Endothelial cell of umbilical vein (primary cell): ENCODE results near the gene OR3A3. TPM values are rescaled to one million over a fixed set of nuclear protein-coding genes. Genes with fewer than 3 reads are reported as not detected.

Experiments
- BruUV-seq: library from RNA; stranded (reverse); fragments of 400-500 nt; replicated peaks from 2 replicates; lab custom pipeline; 2021; lab: Mats Ljungman, UMichigan
- CTCF ChIA-PET: fragments of 300-600, 350-600 bp; sonication (Branson Sonifier 250); formaldehyde crosslinking; loops from one replicate; lab custom pipeline; 2021; ENCODE audit warnings: antibody characterized with exemption, inconsistent platforms; lab: Charles Lee
- POLR2A ChIA-PET: fragments of 300-600, 350-600 bp; sonication (Branson Sonifier 250); formaldehyde crosslinking; loops from one replicate; lab custom pipeline; 2021; ENCODE audit warnings: antibody characterized with exemption, inconsistent platforms; lab: Charles Lee
- DNase-seq: peaks from one replicate; pipeline ENCODE4 v3.0.0-alpha.2; 2011; ENCODE audit warnings: low read depth, low spot score
- FAIRE-seq: peaks from 2 replicates; lab custom pipeline; 2011; peaks lifted over from hg19 to GRCh38; lab: Jason Lieb, UNC
- H2AFZ ChIP-seq: 2 replicates; pipeline ENCODE4 v1.6.0; 2012; ENCODE audit warnings: low read depth, low read length, control low read depth, inconsistent platforms
- H3K27ac ChIP-seq: 2 replicates; pipeline ENCODE4 v1.5.1; 2011; ENCODE audit warnings: low read depth, mild to moderate bottlenecking, control low read depth, low read length, moderate library complexity; ENCODE audit not compliant: insufficient read depth
- H3K27me3 ChIP-seq, 2 experiments: 2 replicates each; pipeline versions ENCODE4 v1.6.0 to v1.6.1; 2011; ENCODE audit warnings: low read length in 2 of 2, mixed read lengths in 1 of 2; ENCODE audit not compliant: control insufficient read depth in 2 of 2, insufficient read depth in 2 of 2
- H3K36me3 ChIP-seq, 2 experiments: 2 replicates in 1 of 2; 3 replicates in 1 of 2; pipeline ENCODE4 v1.5.1; 2011; ENCODE audit warnings: low read length in 2 of 2, mild to moderate bottlenecking in 1 of 2, moderate library complexity in 1 of 2; ENCODE audit not compliant: control insufficient read depth in 2 of 2, insufficient read depth in 2 of 2; ENCODE audit errors: extremely low read depth in 1 of 2
- H3K4me1 ChIP-seq: 3 replicates; pipeline ENCODE4 v1.5.1; 2011; ENCODE audit warnings: mild to moderate bottlenecking, low read length; ENCODE audit not compliant: control insufficient read depth, insufficient read depth; ENCODE audit errors: extremely low read depth
- H3K4me2 ChIP-seq: 2 replicates; pipeline ENCODE4 v1.6.1; 2011; ENCODE audit warnings: low read length, control low read depth, mixed read lengths; ENCODE audit not compliant: insufficient read depth
- H3K4me3 ChIP-seq, 3 experiments: fragments of 200-600 bp in 1 of 3; sonication (generic), shearing (Covaris generic) in 1 of 3; replicated peaks in 1 of 3; 2 replicates each; pipeline ENCODE4 v1.5.1; 2011 to 2016; ENCODE audit warnings: control low read depth in 3 of 3, low read length in 3 of 3, mild to moderate bottlenecking in 2 of 3, inconsistent platforms in 1 of 3, low read depth in 1 of 3, moderate library complexity in 1 of 3; ENCODE audit not compliant: insufficient read depth in 1 of 3
- H3K79me2 ChIP-seq: 2 replicates; pipeline ENCODE4 v1.6.0; 2012; ENCODE audit warnings: low read length, inconsistent platforms; ENCODE audit not compliant: control insufficient read depth, insufficient read depth
- H3K9ac ChIP-seq: replicated peaks from 2 replicates; pipeline ENCODE3; 2011; ENCODE audit warnings: low read length, control low read depth; ENCODE audit not compliant: insufficient read depth; ENCODE audit errors: extremely low read depth
- H3K9me1 ChIP-seq: replicated peaks from 3 replicates; pipeline ENCODE4 v1.6.0; 2011; ENCODE audit warnings: mild to moderate bottlenecking, low read length; ENCODE audit not compliant: control insufficient read depth, insufficient read depth; ENCODE audit errors: extremely low read depth
- H3K9me3 ChIP-seq: replicated peaks from 2 replicates; pipeline ENCODE4 v1.5.1; 2012; ENCODE audit warnings: low read length, inconsistent platforms; ENCODE audit not compliant: control insufficient read depth, insufficient read depth
- H4K20me1 ChIP-seq: replicated peaks from 2 replicates; pipeline ENCODE3; 2011; ENCODE audit warnings: mild to moderate bottlenecking, low read length; ENCODE audit not compliant: control insufficient read depth, insufficient read depth; ENCODE audit errors: extremely low read depth
- EZH2 ChIP-seq: IDR thresholded peaks from 2 replicates; pipeline ENCODE4 v1.6.1; 2012; ENCODE audit warnings: borderline replicate concordance, low read depth, mild to moderate bottlenecking, moderate library complexity, low read length, inconsistent platforms; ENCODE audit not compliant: severe bottlenecking
- FOS ChIP-seq: IDR thresholded peaks from 2 replicates; pipeline ENCODE4 v1.6.1; 2011; ENCODE audit warnings: mild to moderate bottlenecking, low read length, moderate library complexity, borderline replicate concordance; ENCODE audit not compliant: insufficient read depth
- GATA2 ChIP-seq: IDR thresholded peaks from 2 replicates; pipeline ENCODE4 v1.7.0; 2011; ENCODE audit warnings: low read depth, mild to moderate bottlenecking, moderate library complexity, mixed read lengths, low read length; ENCODE audit not compliant: insufficient read length, insufficient read depth
- JUN ChIP-seq: IDR thresholded peaks from 2 replicates; pipeline ENCODE4 v1.6.1; 2011; ENCODE audit warnings: borderline replicate concordance, low read depth; ENCODE audit not compliant: insufficient read length, insufficient read depth
- MYC ChIP-seq: IDR thresholded peaks from one replicate; pipeline ENCODE4 v1.6.1; 2011; ENCODE audit warnings: mild to moderate bottlenecking, low read depth, low read length
- POLR2A ChIP-seq: IDR thresholded peaks from 2 replicates; pipeline ENCODE4 v1.6.1; 2012; ENCODE audit warnings: low read depth, mild to moderate bottlenecking, control low read depth, low read length
- POLR2AphosphoS5 ChIP-seq: IDR thresholded peaks from 2 replicates; pipeline ENCODE4 v1.6.1; 2012; ENCODE audit warnings: low read depth, mild to moderate bottlenecking, control low read depth, low read length, moderate library complexity; ENCODE audit not compliant: insufficient read depth
- dilution Hi-C: fragments of 300-500 bp; cut with MboI; formaldehyde crosslinking; loops from one replicate; pipeline ENCODE4 v1.15.0; 2019; ENCODE audit warnings: low sequenced_read_pairs; ENCODE audit not compliant: extremely low pct_ligation_motif_present
- intact Hi-C: fragments of 100-400 bp; cut with micrococcal nuclease; formaldehyde crosslinking; loops from one replicate; pipeline ENCODE4 v1.10.0; 2022
- polyA plus RNA-seq, 4 experiments: library from polyadenylated mRNA; depleted of rRNA in 3 of 4; stranded (reverse) in 3 of 4; unstranded in 1 of 4; fragments of >200 nt; gene quantifications; 2 replicates each; pipeline versions ENCODE4 v1.2.1 to v1.2.3, GENCODE V29; 2011 to 2012; ENCODE audit warnings: missing spikeins in 1 of 4
- total RNA-seq: library from RNA; stranded (reverse); gene quantifications from 2 replicates; pipeline ENCODE4 v1.2.3, GENCODE V29; 2021
- TF ChIP-seq, protein P1 (sequence below), 2 donors: IDR thresholded peaks; 1 replicate in 1 of 2; 2 replicates in 1 of 2; pipeline ENCODE4 v1.5.1; 2011; ENCODE audit warnings: low read length in 2 of 2, mild to moderate bottlenecking in 2 of 2, moderate library complexity in 2 of 2, control low read depth in 1 of 2, inconsistent platforms in 1 of 2, low read depth in 1 of 2; ENCODE audit not compliant: insufficient read depth in 1 of 2; ENCODE audit errors: extremely low read depth in 1 of 2
- TF ChIP-seq, protein P2 (sequence below): IDR thresholded peaks from 2 replicates; pipeline ENCODE4 v1.6.1; 2011; ENCODE audit not compliant: insufficient read depth, insufficient read length

Gene OR3A3
- total and polyA plus RNA-seq, 2 donors (not counting 3 experiments of a cell fraction or from before 2014, with no cell fraction given), result not detected

DNA sequence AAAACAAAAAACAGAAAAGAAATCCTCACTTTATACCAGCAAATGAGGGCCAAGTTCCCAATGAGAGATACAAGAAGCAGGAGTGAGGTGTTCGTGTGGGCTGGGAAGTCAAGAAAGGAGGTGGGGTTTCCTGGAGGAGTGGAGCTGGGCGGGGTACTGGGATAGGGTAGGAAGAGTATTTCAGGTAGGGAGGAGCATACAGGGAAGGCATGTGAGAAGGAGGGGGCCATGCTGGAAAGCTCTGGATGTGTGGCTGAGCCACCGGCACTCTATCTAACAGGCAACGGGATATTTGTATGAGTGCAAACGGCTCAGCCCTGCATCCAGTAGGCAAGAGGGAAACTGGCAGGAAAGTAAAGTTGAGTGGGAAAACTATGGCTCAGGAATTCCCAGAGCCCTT is 29.2 kb upstream of the OR3A3 start:
- Histone ChIP-seq H3K9me3 (peaks cover 2% of the 10 kb centered on the region), H2AFZ (no peak overlapping the region), H3K27ac (no peak overlapping the region), H3K9ac (no peak overlapping the region), H3K9me1 (no peaks in the 10 kb centered on the region), H4K20me1 (no peaks in the 10 kb centered on the region), H3K4me2 (no peak overlapping the region), H3K27me3 (no peaks in the 10 kb centered on the region), H3K79me2 (no peaks in the 10 kb centered on the region), H3K4me3 (no peak overlapping the region), H3K4me1 (no peaks in the 10 kb centered on the region), H3K36me3 (no peaks in the 10 kb centered on the region)
- ChIA-PET POLR2A (no interaction called here), CTCF (no interaction called here)
- FAIRE-seq (no peak), DNase-seq (no peak)
- intact Hi-C loops, result no loop called here
- no peak for TF ChIP-seq POLR2AphosphoS5
- TF ChIP-seq EZH2, result no peak
- TF ChIP-seq MYC, result no peak
- no peak for TF ChIP-seq JUN
- TF ChIP-seq POLR2A, result no peak
- BruUV-seq, result no TSS peak
- dilution Hi-C loops, result no loop called here

DNA sequence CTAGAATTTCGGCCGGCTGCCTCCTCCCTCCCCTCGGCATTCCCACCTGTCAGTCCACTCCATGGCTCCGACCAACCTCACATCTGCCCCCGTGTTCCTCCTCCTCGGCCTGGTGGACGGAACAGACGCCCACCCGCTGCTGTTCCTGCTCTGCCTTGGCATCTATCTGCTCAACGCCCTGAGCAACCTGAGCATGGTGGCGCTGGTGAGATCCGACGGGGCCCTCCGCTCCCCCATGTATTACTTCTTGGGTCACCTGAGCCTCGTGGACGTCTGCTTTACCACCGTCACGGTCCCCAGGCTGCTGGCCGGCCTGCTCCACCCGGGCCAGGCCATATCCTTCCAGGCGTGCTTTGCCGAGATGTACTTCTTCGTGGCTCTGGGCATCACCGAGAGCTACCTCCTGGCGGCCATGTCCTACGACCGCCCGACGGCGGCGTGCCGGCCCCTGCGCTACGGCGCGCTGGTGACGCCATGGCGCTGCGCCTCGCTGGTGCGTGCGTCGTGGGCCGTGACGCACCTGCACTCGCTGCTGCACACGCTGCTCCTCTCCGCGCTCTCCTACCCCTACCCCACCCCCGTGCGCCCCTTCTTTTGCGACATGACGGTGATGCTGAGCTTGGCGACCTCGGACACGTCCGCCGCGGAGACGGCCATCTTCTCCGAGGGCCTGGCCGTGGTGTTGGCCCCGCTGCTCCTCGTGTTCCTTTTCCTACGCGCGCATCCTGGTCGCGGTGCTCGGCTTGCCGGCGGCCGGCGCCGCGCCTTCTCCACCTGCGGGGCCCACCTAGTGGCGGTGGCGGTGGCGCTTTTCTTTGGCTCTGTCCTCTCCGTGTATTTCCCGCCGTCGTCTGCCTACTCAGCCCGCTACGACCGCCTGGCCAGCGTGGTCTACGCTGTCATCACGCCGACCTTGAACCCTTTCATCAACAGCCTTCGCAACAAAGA is 25.0 kb upstream of the OR3A3 start, which contains the start of gene OR3A2:
OR3A2 (minus strand) TSS at position 440 of the 948 bp plus-strand sequence.
- no peak within 1 kb of the TSS for H3K4me2 ChIP-seq
- CTCF ChIA-PET, result no interaction called here
- dilution Hi-C loops (no loop called here), intact Hi-C loops (no loop called here)
- H3K27ac ChIP-seq, result no peak within 1 kb of the TSS
- no peaks in the 10 kb centered on the region for H3K79me2 ChIP-seq
- no TSS peak for BruUV-seq
- H3K4me1 ChIP-seq, result no peaks in the 10 kb centered on the region
- no peak for TF ChIP-seq JUN
- no peak for TF ChIP-seq EZH2
- no peak for TF ChIP-seq POLR2AphosphoS5
- TF ChIP-seq, protein P1, sequence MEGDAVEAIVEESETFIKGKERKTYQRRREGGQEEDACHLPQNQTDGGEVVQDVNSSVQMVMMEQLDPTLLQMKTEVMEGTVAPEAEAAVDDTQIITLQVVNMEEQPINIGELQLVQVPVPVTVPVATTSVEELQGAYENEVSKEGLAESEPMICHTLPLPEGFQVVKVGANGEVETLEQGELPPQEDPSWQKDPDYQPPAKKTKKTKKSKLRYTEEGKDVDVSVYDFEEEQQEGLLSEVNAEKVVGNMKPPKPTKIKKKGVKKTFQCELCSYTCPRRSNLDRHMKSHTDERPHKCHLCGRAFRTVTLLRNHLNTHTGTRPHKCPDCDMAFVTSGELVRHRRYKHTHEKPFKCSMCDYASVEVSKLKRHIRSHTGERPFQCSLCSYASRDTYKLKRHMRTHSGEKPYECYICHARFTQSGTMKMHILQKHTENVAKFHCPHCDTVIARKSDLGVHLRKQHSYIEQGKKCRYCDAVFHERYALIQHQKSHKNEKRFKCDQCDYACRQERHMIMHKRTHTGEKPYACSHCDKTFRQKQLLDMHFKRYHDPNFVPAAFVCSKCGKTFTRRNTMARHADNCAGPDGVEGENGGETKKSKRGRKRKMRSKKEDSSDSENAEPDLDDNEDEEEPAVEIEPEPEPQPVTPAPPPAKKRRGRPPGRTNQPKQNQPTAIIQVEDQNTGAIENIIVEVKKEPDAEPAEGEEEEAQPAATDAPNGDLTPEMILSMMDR (IDR thresholded peaks at IDR 0.05; ENCODE audit: extremely low read depth in 1 of 2, insufficient read depth in 1 of 2, low read depth in 1 of 2, low read length in 2 of 2), result no peak
- no peak for TF ChIP-seq POLR2A
- no peak for TF ChIP-seq GATA2
- no peak for TF ChIP-seq FOS
- no peak for TF ChIP-seq MYC
- TF ChIP-seq, protein P2, sequence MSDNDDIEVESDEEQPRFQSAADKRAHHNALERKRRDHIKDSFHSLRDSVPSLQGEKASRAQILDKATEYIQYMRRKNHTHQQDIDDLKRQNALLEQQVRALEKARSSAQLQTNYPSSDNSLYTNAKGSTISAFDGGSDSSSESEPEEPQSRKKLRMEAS, result no peak
- H3K9ac ChIP-seq, result no peak within 1 kb of the TSS
- no peaks in the 10 kb centered on the region for H3K9me1 ChIP-seq
- FAIRE-seq, result no peak
- no peaks in the 10 kb centered on the region for H3K9me3 ChIP-seq
- H2AFZ ChIP-seq, result no peak within 1 kb of the TSS
- H3K27me3 ChIP-seq, result no peaks in the 10 kb centered on the region
- H3K4me3 ChIP-seq, result no peak within 1 kb of the TSS
- DNase-seq, result no peak
- H4K20me1 ChIP-seq, result no peaks in the 10 kb centered on the region
- POLR2A ChIA-PET, result no interaction called here
- no peaks in the 10 kb centered on the region for H3K36me3 ChIP-seq
